A549 (cell line): ENCODE results near the gene PCOLCE2. TPM values are rescaled to one million over a fixed set of nuclear protein-coding genes. Genes with fewer than 3 reads are reported as not detected.

Experiments
- ATAC-seq, 2 experiments: fragments of 200-7000 bp in 1 of 2; fragments of >200 bp in 1 of 2; cut with Nextera tagmentation in 1 of 2; cut with Tn5 transposase in 1 of 2; 3 replicates each; pipeline versions ENCODE4 v1.8.0 to v1.9.1; 2018 to 2020; ENCODE audit warnings: mild to moderate bottlenecking in 1 of 2, moderate library complexity in 1 of 2
- CTCF ChIA-PET: fragments of 300-600 bp; sonication (Branson Sonifier 250); formaldehyde crosslinking; extraction: SDS; loops from one replicate; lab custom pipeline; 2021; ENCODE audit warnings: antibody characterized with exemption, inconsistent platforms; lab: Yijun Ruan, JAX
- POLR2A ChIA-PET: fragments of 350-600 bp; formaldehyde crosslinking; extraction: SDS; loops from one replicate; lab custom pipeline; 2021; ENCODE audit warnings: antibody characterized with exemption, inconsistent platforms; lab: Yijun Ruan, JAX
- DNase-seq, 2 experiments: peaks; one replicate each; pipeline versions ENCODE4 v3.0.0 to v3.0.0-alpha.2; 2011 to 2016; ENCODE audit warnings: low read depth in 1 of 2, low spot score in 1 of 2
- FAIRE-seq: peaks from 2 replicates; lab custom pipeline; 2011; peaks lifted over from hg19 to GRCh38; lab: Jason Lieb, UNC
- H3K27ac ChIP-seq, 2 experiments: fragments of >200 bp; sonication (Bioruptor Twin); formaldehyde crosslinking; 3 replicates each; pipeline ENCODE4 v1.5.1; 2016 to 2017
- H3K4me1 ChIP-seq: fragments of >200 bp; sonication (Bioruptor Twin); formaldehyde crosslinking; 3 replicates; pipeline ENCODE4 v1.6.1; 2016
- H3K4me2 ChIP-seq: fragments of >200 bp; sonication (Bioruptor Twin); formaldehyde crosslinking; 3 replicates; pipeline ENCODE4 v1.6.1; 2016
- H3K4me3 ChIP-seq: fragments of >200 bp; sonication (Bioruptor Twin); formaldehyde crosslinking; 3 replicates; pipeline ENCODE4 v1.5.1; 2016
- H3K9me3 ChIP-seq: fragments of >200 bp; sonication (Bioruptor Twin); formaldehyde crosslinking; 3 replicates; pipeline ENCODE4 v1.6.1; 2016
- ATOH8 ChIP-seq: fragments of 250-450 bp; sonication (Bioruptor Pico); IDR thresholded peaks from 2 replicates; pipeline ENCODE4 v1.5.0; 2020; ENCODE audit warnings: low read depth, mild to moderate bottlenecking, moderate library complexity
- BHLHE40 ChIP-seq: IDR thresholded peaks from 2 replicates; pipeline ENCODE4 v1.6.1; 2012; ENCODE audit warnings: low read depth, low read length, inconsistent platforms
- CBX2 ChIP-seq: fragments of 200-600 bp; sonication (generic); IDR thresholded peaks from 2 replicates; pipeline ENCODE4 v1.6.1; 2016; ENCODE audit warnings: low read depth, mild to moderate bottlenecking, borderline replicate concordance
- CBX8 ChIP-seq: fragments of 200-600 bp; sonication (generic); IDR thresholded peaks from 2 replicates; pipeline ENCODE4 v1.6.1; 2016
- CHD4 ChIP-seq: fragments of 200-600 bp; sonication (generic); IDR thresholded peaks from 2 replicates; pipeline ENCODE4 v1.6.1; 2016; ENCODE audit warnings: antibody characterized with exemption, mild to moderate bottlenecking, borderline replicate concordance
- EP300 ChIP-seq, 2 experiments: fragments of >200 bp; sonication (Bioruptor Twin); formaldehyde crosslinking; IDR thresholded peaks; 2 replicates in 1 of 2; 3 replicates in 1 of 2; pipeline ENCODE4 v1.6.1; 2016 to 2017
- FOSL2 ChIP-seq, 2 experiments: fragments of 450-650 bp in 1 of 2; fragments of >200 bp in 1 of 2; sonication (Bioruptor Twin) in 1 of 2; formaldehyde crosslinking; IDR thresholded peaks; 2 replicates each; pipeline versions ENCODE4 v1.5.0 to v1.6.1; 2016 to 2020; ENCODE audit warnings: mild to moderate bottlenecking in 1 of 2, moderate library complexity in 1 of 2
- FOXS1 ChIP-seq: fragments of 250-450 bp; sonication (Bioruptor Pico); IDR thresholded peaks from 2 replicates; pipeline ENCODE4 v1.5.0; 2020; ENCODE audit warnings: mild to moderate bottlenecking, moderate library complexity
- GATA3 ChIP-seq: IDR thresholded peaks from 2 replicates; pipeline ENCODE4 v1.6.1; 2012; ENCODE audit warnings: borderline replicate concordance
- HOXB13 ChIP-seq: fragments of 250-450 bp; sonication (Bioruptor Pico); IDR thresholded peaks from 2 replicates; pipeline ENCODE4 v1.5.0; 2020; ENCODE audit warnings: low read depth, mild to moderate bottlenecking, moderate library complexity
- JUN ChIP-seq, 2 experiments: fragments of >200 bp; sonication (Bioruptor Twin); formaldehyde crosslinking; IDR thresholded peaks; 2 replicates in 1 of 2; 3 replicates in 1 of 2; pipeline ENCODE4 v1.6.1; 2016 to 2017
- MAFK ChIP-seq: fragments of 450-650 bp; IDR thresholded peaks from 2 replicates; pipeline ENCODE4 v1.6.1; 2014; ENCODE audit not compliant: partially characterized antibody
- MAZ ChIP-seq: fragments of 150-350 bp; IDR thresholded peaks from 2 replicates; pipeline ENCODE4 v1.6.1; 2014; ENCODE audit warnings: antibody characterized with exemption, low read depth, low read length, borderline replicate concordance
- MYC ChIP-seq: IDR thresholded peaks from 2 replicates; pipeline ENCODE4 v1.6.1; 2012; ENCODE audit warnings: mild to moderate bottlenecking, inconsistent platforms, low read length, improper control_type of control experiment, borderline replicate concordance
- NFE2L2 ChIP-seq: fragments of 150-350 bp; conservative IDR thresholded peaks from 2 replicates; pipeline ENCODE4 v1.6.1; 2014; ENCODE audit warnings: low read length
- NPAS2 ChIP-seq: fragments of 250-450 bp; sonication (Bioruptor Pico); IDR thresholded peaks from 2 replicates; pipeline ENCODE4 v1.8.0; 2022; ENCODE audit warnings: mild to moderate bottlenecking, moderate library complexity, borderline replicate concordance
- NR3C1 ChIP-seq: fragments of >200 bp; sonication (Bioruptor Twin); formaldehyde crosslinking; IDR thresholded peaks from 3 replicates; pipeline ENCODE4 v1.6.1; 2017
- PHF8 ChIP-seq: fragments of 200-600 bp; sonication (generic); IDR thresholded peaks from 2 replicates; pipeline ENCODE4 v1.6.1; 2016; ENCODE audit warnings: low read depth, mild to moderate bottlenecking, antibody characterized with exemption, moderate library complexity, borderline replicate concordance
- POLR2A ChIP-seq: IDR thresholded peaks from 2 replicates; pipeline ENCODE4 v1.6.1; 2012; ENCODE audit warnings: mild to moderate bottlenecking, low read length
- POLR2AphosphoS2 ChIP-seq: conservative IDR thresholded peaks from 2 replicates; pipeline ENCODE4 v1.6.1; 2012; ENCODE audit warnings: low read length, improper control_type of control experiment, inconsistent platforms
- RARB ChIP-seq: fragments of 250-450 bp; sonication (Bioruptor Pico); IDR thresholded peaks from 2 replicates; pipeline ENCODE4 v1.8.0; 2021; ENCODE audit warnings: mild to moderate bottlenecking, moderate library complexity
- RCOR1 ChIP-seq: fragments of 150-350 bp; IDR thresholded peaks from 2 replicates; pipeline ENCODE4 v1.6.1; 2014; ENCODE audit warnings: antibody characterized with exemption, low read length, low read depth
- REST ChIP-seq: fragments of 200-600 bp; sonication (generic); IDR thresholded peaks from 2 replicates; pipeline ENCODE4 v1.6.1; 2016; ENCODE audit warnings: antibody characterized with exemption, mild to moderate bottlenecking, moderate library complexity
- SREBF2 ChIP-seq: fragments of 450-650 bp; IDR thresholded peaks from 2 replicates; pipeline ENCODE4 v1.6.1; 2014; ENCODE audit warnings: mild to moderate bottlenecking, moderate library complexity
- ZNF302 ChIP-seq: fragments of 250-450 bp; sonication (Bioruptor Pico); IDR thresholded peaks from 2 replicates; pipeline ENCODE4 v1.9.0; 2021; ENCODE audit warnings: inconsistent platforms, mild to moderate bottlenecking, moderate library complexity
- WGBS: methylation state at CpG from one replicate; pipeline ENCODE4 v1.1.6; 2017; ENCODE audit errors: missing lambda C conversion rate; 5-methylcytosine and 5-hydroxymethylcytosine counted together
- polyA plus RNA-seq, 4 experiments: library from polyadenylated mRNA; depleted of rRNA in 3 of 4; stranded (reverse); fragments of >200 nt; fragmentation: RNase III in 1 of 4; extraction: RNeasy Plus Mini Kit Qiagen cat#74134 plus additional on column Dnase treatment in 1 of 4; gene quantifications; 2 replicates in 3 of 4; 3 replicates in 1 of 4; pipeline ENCODE4 v1.2.3, GENCODE V29; 2011 to 2017
- TF ChIP-seq, protein P1 (sequence below): fragments of 150-350 bp; IDR thresholded peaks from 2 replicates; pipeline ENCODE4 v1.6.1; 2014; ENCODE audit warnings: low read depth, mild to moderate bottlenecking, low read length

PCOLCE2 gene
- polyA plus RNA-seq, 2 of the 4 experiments (the other 2 are of a cell fraction): 41.0 to 43.9 TPM

DNA sequence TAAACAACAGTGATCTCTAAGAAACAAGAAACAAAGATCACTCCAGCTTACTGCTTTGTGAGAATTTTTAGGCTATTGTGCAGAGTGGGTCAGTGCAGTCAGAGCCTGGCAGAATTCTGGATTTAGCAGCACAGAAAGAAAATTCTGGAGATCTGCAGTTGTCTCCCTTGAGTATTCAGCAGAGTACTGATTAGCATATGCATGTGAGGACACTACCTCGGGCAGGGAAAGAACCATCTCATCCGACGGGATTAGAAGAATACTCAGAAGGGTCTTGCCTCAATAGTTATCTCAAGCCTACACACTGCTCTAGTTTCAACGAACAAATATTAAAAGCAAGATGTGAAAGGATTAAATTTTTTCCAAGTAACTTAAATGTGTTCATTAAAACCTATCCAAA lies 94.4 kb downstream of the PCOLCE2 start:
- TF ChIP-seq NPAS2 (CRISPR knock-in tag) (no peak), MYC (no peak), POLR2AphosphoS2 (no peak), MAFK (no peak), FOSL2 (IDR thresholded peaks at IDR 0.05) (no peak), FOSL2 (CRISPR knock-in tag; IDR thresholded peaks at IDR 0.05) (no peak), JUN (IDR thresholded peaks at IDR 0.05) (no peak)
- Histone ChIP-seq H3K4me1 (peaks cover 12% of the 10 kb centered on the region; the same call in 2 of the 3 replicates), H3K27ac (no peak overlapping the region), H3K4me2 (no peak overlapping the region), H3K4me3 (no peak overlapping the region), H3K9me3 (no peaks in the 10 kb centered on the region; the same call in 2 of the 3 replicates)
- ATAC-seq: no peak
- ChIA-PET POLR2A (no interaction called here), CTCF (no interaction called here)
- 90% methylated on average over 4 of the region's 4 CpGs for WGBS
- no peak for DNase-seq
- FAIRE-seq: no peak

DNA sequence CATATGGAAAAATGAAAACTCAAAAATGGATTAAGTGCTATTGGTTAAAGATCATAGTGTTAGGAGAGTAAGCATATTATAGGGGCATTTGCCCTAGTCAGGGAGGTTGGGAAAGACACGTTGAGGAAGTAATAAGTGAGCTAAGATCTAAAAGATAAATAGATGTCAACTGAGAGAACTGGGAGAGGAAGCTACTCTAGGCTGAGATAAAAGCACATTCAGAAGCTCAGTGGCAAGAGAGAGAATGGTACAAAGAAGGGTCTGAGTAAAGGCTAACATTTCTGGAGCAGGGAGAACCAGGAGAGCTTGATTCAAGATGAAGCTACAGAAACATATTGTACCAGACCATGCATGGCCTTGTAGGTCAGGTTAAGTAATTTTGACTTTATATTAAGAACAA lies 101.2 kb downstream of the PCOLCE2 start:
- FAIRE-seq (no peak), DNase-seq (no peak), ATAC-seq (no peak)
- H3K4me1 ChIP-seq: peaks cover 12% of the 10 kb centered on the region; the same call in 2 of the 3 replicates
- no peak overlapping the region for H3K4me3 ChIP-seq
- H3K9me3 ChIP-seq: no peaks in the 10 kb centered on the region
- no peak overlapping the region for H3K27ac ChIP-seq
- H3K4me2 ChIP-seq: no peak overlapping the region
- WGBS: 85% methylated on average over 1 of the region's 1 CpG
- TF ChIP-seq FOXS1 (CRISPR knock-in tag): no peak
- TF ChIP-seq PHF8: no peak
- TF ChIP-seq HOXB13 (CRISPR knock-in tag): no peak
- no peak for TF ChIP-seq REST
- TF ChIP-seq POLR2A: no peak
- TF ChIP-seq RARB (CRISPR knock-in tag): no peak
- TF ChIP-seq MAZ: no peak
- TF ChIP-seq GATA3: no peak
- TF ChIP-seq CBX8: no peak
- TF ChIP-seq, protein P1, sequence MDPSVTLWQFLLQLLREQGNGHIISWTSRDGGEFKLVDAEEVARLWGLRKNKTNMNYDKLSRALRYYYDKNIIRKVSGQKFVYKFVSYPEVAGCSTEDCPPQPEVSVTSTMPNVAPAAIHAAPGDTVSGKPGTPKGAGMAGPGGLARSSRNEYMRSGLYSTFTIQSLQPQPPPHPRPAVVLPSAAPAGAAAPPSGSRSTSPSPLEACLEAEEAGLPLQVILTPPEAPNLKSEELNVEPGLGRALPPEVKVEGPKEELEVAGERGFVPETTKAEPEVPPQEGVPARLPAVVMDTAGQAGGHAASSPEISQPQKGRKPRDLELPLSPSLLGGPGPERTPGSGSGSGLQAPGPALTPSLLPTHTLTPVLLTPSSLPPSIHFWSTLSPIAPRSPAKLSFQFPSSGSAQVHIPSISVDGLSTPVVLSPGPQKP: no peak
- no peak for TF ChIP-seq SREBF2
- TF ChIP-seq CBX2: no peak
- no peak for TF ChIP-seq POLR2AphosphoS2
- TF ChIP-seq FOSL2 (IDR thresholded peaks at IDR 0.05): no peak
- no peak for TF ChIP-seq FOSL2 (CRISPR knock-in tag; IDR thresholded peaks at IDR 0.05)
- ChIA-PET POLR2A (no interaction called here), CTCF (interaction anchor here (0.7 to 2.1 kb wide), 4 partner anchors 24 to 201 kb away, joined by 3 to 8 read pairs (median 3); no protein-coding TSS in a partner anchor)

GRCh38 chr3:142785996-142786395 lies 102.9 kb downstream of the PCOLCE2 start:
- 91% methylated on average over 4 of the region's 4 CpGs for WGBS
- no peak for FAIRE-seq
- CTCF ChIA-PET: no interaction called here
- POLR2A ChIA-PET: no interaction called here
- Histone ChIP-seq H3K9me3 (no peaks in the 10 kb centered on the region), H3K4me1 (peaks cover 7% of the 10 kb centered on the region; the same call in 2 of the 3 replicates), H3K27ac (no peak overlapping the region), H3K4me2 (no peak overlapping the region), H3K4me3 (no peak overlapping the region)
- no peak for DNase-seq
- no peak for ATAC-seq
- TF ChIP-seq RARB (CRISPR knock-in tag): no peak
- TF ChIP-seq GATA3: no peak
- no peak for TF ChIP-seq POLR2A
- no peak for TF ChIP-seq ZNF302 (CRISPR knock-in tag)
- TF ChIP-seq FOSL2 (IDR thresholded peaks at IDR 0.05): no peak
- no peak for TF ChIP-seq FOSL2 (CRISPR knock-in tag; IDR thresholded peaks at IDR 0.05)
- no peak for TF ChIP-seq CHD4
- no peak for TF ChIP-seq NR3C1
- TF ChIP-seq, protein P1: no peak
- no peak for TF ChIP-seq EP300 (IDR thresholded peaks at IDR 0.05)
- TF ChIP-seq SREBF2: no peak
- TF ChIP-seq NFE2L2: no peak
- no peak for TF ChIP-seq MYC
- TF ChIP-seq ATOH8 (CRISPR knock-in tag): no peak
- TF ChIP-seq NPAS2 (CRISPR knock-in tag): no peak
- TF ChIP-seq BHLHE40: no peak
- TF ChIP-seq RCOR1: no peak
